GM18517 (cell line): Measurements from ENCODE around the gene ZC3H14.

Experiments used
- ATAC-seq: cut with Tn5 transposase; IDR thresholded peaks from one replicate; pipeline ENCODE4 v1.9.1; 2021; ENCODE audit warnings: mild to moderate bottlenecking, moderate library complexity; ENCODE audit not compliant: unreplicated experiment

ZC3H14 gene

DNA sequence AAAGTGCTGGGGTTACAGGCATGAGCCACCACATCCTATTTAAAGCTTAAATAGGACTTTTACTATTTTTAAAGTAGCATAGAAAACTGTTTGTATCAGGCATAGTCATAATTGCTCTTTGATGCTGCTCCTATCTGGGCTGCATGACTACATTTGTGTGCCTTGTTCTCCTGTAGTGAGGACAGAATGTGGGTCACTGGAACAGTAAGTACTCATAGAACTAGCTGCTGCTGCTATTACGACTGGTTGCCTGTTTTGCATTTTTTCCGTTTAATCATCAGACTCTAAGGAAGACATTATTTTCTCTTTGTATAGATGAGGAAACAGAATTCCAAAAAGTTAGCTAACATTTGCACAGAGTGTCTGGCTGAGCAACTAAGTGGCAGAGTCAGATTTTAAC lies 42.8 kb downstream of the ZC3H14 start:
- no peak for ATAC-seq

DNA sequence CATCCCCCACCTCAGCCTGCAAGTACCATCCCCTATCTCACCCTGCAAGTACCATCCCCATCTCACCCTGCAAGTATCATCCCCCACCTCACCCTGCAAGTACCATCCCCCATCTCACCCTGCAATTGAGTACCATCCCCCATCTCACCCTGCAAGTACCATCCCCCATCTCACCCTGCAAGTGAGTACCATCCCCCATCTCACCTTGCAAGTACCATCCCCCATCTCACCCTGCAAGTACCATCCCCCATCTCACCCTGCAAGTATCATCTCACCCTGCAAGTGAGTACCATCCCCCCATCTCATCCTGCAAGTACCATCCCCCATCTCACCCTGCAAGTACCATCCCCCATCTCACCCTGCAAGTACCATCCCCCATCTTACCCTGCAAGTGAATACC lies 45.0 kb downstream of the ZC3H14 start:
- ATAC-seq, result no peak

DNA sequence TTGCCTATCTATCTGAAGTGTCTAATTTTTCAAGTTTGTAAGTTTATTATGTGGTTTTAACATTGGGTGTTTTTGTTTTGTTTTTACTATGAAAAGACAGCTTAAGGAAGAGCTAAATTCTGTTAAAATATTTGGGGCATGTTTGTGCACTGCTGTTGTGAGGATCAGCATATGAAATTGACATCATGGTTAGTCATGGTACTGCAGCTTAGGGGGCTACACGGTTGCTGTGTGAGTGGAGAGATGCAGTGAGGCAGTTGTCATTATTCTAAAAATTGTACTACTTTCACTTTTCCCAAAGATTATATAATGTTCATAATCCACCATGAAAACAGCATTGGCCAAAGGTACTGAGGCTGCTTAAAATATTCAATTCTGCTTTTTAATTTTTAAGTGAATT lies 49.0 kb downstream of the ZC3H14 start:
- ATAC-seq, result no peak

DNA sequence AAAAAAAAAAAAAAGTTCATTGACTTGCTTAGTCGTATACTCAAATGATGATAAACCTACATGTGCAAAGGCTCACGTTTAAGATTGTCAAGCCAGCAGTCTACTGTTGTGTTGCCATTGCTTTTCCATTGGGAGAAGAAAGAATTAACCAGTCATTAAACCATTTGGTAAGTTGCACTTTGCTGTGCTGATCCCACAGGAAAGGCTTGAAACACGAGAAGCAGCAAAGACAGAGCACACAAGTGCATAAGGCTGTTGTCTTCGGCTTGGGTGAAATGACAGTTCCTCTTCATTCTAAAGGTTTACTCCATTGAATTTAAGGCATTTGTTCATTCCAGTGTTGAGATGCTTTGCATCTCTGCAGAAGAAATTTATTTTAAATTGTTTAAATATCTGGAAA lies 50.1 kb downstream of the ZC3H14 start:
- ATAC-seq, result no peak

DNA sequence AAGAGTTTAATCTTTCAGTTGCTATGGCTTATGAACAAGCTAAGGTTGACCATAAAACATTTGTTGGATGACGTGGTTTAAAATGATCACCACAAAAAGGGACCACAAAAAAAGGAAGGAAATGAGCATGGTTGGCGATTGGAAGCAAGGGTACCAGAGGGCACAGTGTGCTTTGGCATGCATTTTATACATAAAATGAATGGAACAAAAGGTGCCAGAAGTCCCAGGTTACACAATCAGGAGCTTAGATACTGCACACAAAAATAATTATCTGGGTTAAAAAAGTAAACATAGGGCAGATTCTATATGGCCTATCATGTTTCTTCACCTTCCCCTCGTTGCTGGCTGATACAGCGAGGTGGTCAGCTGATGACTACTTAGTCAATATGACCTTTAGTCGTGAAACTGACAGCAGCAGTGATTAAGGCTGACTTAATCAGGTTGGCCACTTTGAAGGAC lies 50.7 kb downstream of the ZC3H14 start:
- no peak for ATAC-seq

DNA sequence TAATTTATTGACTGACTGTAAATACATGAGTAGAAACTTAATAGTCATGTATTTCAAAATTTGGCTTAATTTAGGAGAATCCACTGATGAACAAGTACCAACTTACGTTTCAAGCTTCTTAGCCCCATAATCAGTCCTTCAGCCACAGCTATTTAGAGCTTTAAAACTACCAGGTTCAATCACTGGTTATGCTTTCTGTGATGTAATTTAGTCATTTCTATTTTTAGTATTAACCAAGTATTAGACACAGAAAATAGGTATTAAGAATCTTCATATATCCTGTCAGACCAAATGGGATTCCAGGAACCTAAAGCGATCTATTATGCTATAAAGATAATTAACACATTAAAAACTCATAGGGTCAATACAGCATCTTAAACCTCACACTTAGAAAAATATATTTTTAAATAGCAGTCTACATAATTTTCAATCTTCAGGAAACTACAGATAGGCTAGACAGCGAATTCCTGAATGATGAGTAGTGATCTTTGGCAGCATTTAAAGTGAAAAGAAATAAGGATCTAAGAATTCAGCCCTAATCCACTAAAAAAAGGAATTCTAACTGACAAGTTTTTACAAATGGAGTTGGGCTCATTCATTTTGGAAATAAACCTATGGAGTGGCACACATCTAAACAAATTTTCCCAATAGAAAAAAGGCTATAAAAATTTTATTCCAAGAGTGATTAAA lies 51.5 kb downstream of the ZC3H14 start:
- no peak for ATAC-seq

DNA sequence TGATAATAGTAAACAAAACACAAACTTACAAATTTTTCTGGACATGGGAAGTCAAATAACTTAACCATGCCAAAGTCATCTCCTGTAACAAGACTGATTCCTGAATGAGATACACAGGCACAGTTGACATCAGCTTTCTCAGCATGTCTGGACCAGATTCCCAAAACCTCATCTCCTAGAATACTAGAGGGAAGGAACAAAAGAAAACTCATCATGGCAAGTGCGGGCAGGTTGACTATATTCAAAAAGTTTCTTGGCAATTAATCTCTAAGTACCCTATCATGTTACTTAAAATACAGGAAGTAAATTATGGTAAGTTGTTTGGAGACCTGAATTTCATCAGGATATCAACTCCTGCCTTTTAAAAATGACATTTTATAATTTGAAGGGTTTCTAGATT lies 53.9 kb downstream of the ZC3H14 start:
- no peak for ATAC-seq

DNA sequence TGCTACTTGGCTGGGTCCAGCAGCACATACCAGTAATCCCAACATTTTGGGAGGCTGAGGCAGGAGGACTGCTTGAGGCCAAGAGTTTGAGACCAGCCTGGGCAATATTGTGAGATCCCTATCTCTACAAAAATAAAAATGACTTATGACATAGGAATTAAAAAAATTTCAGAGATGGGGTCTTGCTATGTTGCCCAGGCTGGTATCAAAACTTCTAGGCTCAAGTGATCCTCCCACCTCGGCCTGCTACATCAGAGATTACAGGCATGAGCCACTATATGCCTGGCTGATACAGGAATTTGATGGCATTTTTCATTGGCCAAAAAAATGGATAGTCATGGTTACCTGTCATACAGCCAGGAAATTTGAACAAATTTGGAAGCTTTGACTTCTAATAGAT lies 54.6 kb downstream of the ZC3H14 start:
- no peak for ATAC-seq

DNA sequence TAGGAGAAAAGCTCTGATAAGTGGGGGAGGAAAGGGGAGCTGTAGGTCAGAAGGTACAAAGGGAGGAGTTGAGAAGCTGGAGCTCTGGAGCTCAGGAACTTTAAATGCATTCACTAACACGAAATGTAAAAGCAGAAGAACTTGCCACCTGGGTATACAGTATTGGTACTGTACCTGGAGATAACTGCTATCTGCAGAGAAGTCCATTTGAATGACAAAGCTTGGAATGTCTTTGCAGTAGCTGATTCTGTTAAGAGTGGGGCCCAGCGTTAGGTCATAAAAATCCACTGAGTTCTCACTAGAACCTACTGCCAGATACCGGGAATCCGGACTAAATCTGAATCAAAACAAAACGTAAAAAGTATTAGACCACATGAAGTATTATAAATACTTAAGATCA lies 55.6 kb downstream of the ZC3H14 start:
- no peak for ATAC-seq

DNA sequence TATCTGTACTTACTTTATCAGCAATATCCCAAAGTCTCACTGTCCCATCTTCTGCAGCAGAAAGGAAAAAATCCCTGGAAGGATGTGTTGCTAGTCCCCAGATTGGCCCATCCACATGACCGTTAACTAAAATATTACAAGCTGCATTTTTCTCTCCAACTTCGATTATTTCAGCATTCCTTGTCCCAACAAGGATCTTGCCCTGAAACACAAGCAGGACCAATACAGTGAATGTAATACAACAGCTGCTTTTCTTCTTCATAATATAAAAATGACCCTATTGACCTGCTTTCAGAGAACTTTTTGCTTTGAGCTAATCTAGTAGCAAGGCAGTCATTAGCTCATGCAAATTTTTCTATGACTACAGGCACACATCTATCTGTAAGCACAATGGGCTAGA lies 58.3 kb downstream of the ZC3H14 start:
- no peak for ATAC-seq

DNA sequence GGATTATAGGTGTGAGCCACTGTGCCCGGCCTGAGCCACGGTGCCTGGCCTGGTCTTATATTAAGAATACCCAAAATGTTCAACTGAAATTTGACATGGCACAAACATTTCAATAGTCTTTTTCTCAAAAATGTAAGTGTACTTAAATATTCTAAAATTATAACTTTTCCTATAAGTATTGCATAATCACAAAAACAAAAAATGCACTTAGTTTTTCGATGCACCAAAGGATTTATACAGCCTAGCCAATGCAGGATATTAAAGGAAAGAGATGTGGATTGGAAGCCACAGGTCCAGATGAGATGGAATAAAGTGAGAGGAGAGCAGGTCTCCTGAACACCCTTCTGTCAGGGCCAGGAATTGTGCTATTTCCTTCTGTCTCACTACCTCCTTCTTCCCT lies 62.8 kb downstream of the ZC3H14 start:
- no peak for ATAC-seq

DNA sequence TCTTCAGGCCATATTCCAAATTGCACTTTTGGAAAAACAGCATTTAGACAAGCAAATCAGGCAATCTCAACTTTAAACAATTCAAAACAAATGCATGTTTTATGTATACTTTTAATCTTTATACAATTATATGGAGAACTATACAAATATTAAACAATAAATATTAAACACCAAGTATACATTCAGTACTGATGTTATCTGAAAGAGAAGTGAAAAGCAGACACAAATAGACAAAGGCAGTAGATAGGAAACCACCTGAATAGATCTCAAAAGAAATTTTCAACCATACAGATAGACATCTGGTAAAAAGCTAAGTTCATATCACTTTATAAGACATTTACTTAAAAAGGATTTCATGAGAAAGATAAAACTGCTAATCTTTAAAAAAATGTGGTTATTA lies 65.2 kb downstream of the ZC3H14 start:
- no peak for ATAC-seq

DNA sequence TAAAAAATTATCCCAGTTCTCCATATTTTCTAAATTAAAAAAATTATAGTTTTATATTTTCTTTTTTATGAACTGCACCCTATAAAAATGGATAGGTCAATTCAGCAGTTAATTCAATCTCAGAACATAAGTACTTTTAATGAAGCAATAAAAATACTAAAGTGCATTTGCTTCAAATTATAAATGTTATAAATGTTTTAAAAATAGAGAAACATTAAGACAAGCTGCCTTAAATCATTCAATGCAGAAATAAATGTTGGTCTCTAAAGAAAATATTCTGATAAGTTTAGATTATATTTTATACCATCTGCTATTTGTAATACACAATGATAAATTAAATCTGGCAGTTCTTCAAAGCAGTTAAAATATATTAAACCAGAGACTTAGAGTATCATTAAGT lies 65.6 kb downstream of the ZC3H14 start:
- no peak for ATAC-seq

DNA sequence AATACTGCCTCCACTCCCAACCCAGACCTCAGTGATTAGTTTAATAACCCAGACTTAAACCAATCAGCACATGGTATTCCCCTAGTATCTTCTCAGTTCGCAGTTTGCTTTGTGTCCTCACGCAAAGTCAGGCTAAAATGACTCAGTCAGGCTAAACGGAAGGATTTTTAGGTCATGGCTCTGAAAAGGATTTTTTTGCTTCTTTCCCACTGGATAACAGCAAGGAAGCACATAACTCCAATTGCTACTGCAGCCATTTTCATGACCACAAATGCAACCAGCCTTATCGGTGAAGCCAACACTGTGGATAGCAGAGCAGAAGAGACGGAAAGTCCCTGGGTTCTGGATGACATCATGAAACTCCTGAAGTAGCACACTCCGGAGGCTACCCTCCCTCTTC lies 67.7 kb downstream of the ZC3H14 start:
- no peak for ATAC-seq

DNA sequence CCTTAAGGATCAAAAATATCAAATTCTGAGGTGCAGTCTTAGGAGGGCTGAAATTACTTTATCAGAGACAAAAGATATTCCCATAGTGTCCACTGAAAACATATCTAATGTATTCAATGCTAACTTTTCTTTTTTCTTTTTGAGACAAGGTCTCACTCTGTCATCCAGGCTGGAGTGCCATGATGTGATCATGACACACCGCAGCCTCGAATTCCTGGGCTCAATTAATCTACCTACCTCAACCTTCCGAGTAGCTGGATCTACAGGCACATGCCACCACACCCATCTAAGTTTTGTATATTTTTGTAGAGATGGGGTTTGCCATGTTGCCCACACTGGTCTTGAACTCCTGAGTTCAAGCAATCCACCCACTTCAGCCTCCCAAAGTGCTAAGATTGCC lies 68.3 kb downstream of the ZC3H14 start:
- ATAC-seq, result no peak

DNA sequence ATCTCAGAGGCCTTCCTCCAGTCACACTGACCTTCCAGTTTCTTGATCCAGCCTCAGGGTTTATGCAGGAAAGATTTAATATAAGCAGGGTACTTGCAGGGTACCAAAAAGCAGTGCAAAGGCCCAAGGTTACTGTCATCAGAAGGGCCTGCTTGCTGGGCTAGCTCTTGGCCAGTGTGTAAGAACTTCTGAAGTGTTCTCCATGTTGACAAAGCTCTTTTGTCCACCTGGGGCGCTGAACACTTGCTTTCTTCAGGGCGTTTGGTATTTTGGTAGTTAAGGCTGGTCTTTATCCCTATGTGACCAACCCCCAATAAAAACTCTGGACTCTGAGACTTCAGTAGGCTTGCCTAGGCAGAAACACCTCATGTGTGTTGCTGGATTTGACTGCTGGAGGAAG lies 69.7 kb downstream of the ZC3H14 start:
- no peak for ATAC-seq

DNA sequence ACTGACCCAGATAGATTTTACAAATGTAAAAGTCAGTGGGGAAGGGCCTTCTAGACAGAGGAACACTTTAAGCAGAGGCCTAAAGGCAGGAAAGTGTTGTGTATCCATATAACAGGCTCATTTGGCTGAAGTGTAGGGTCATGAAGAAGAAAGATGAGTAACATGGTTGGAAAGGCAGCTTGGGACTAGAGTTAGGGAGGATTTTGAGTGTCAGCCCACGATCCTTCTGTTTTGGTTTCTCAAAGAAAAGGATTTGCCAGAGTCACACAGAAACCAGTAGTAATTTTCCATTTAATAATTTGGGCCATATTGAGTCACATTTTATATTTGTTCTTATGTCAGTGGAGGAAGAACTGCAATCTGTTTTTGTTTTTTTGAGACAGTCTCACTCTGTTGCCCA lies 76.4 kb downstream of the ZC3H14 start:
- no peak for ATAC-seq

DNA sequence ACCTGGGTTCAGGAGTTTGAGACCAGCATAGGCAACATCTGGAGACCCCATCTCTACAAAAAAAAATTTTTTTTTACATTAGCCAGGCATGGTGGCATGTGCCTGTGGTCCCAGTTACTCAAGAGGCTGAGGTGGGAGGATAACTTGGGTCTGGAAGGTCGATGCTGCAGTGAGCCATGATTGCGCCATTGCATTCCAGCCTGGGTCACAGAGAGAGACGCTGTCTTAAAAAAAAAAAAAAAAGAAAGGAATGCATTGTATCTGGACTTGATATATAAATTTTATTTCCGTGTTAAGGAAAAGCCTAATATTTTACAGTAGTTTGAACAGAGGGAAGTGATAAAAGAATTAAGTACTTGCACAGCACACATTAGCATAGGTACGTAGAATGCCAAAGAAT lies 97.2 kb downstream of the ZC3H14 start:
- ATAC-seq, result no peak

DNA sequence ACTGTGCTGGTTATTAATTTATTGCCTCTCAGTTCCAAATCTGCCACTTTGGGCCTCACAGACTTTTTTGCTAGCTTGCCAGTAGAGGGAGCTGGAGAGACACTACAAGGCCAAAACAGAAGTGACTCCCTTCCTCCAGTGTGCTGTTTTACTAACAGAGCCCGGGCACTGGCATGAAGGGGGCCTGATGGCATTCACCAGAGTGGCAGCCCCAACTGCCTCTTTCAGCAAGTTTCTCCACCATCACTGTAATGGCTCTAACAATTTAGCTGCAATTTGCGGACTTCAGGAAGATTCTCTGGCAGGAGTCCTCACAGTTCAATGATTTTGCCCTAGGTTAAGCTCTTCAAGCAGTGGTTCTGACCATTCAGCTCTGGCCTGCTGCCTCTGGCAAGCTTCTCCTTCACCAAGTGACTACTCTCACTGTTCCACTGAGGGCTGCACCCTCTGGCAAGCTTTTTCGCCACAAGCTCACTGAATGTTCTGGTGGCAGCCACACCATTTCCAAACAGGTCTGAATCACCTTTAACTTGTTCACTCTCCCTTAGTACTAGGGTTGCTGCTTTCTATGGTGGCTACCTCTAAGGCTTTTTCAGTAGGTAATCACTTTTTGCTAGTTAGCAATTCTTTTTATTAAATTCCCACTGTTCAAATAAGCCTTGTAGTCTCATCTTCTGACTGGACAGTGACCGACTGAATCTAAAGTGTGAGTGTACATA lies 104.9 kb downstream of the ZC3H14 start:
- peak; percentile 86 for ATAC-seq

DNA sequence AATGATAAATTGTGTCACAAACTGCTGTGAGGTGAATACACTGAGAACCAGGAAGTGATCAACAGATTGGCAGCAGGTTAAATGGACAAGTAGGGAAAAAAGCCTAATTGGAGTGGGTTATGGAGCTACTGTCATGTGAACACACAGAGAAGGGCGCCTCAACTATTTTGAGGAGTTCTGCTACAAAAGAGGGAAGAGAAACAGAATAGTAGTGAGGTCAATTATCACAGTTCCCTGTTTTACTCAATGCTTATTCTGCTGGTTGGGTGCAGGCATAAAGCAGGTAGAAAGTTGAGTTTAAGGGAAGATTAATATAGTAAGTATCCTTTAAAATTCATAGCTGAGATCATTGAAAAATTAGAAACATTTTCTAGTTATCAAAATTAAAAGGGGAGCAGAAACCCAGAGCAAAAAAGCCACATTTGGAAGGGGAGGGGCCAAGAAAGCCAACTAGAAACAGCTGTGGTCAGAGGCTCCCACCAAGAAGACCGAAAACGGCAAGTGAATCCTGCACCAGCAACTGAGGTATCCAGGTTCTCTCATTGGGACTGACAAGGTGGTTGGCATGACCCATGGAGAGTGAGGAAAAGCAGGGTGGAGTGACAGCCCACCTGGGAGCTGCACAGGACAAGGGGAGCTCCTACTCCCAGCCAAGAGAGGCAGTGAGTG lies 105.7 kb downstream of the ZC3H14 start:
- ATAC-seq, result peak; percentile 58

DNA sequence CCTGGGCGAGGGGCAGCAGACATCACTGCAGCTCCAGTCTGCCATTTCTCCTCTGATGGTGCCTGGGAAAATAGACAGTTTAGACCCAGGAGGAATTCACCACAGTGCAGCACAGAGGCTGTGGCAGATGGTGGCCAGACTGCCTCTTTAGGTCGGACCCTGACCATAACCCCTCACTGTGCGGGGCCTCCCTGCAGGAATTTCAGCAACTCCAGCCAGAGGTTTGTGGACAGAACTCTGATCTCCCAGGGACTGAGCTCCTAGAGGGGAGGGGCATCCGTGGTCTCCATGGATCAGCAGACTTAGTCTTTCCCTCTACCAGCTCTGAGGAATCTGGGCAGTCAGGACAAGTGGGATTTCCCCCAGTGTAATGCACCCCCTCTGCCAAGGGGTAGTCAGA lies 106.5 kb downstream of the ZC3H14 start:
- no peak for ATAC-seq
